Thyroid gland (tissue), 4 donors: ENCODE results near the gene USP24. TPM values are rescaled to one million over a fixed set of nuclear protein-coding genes. Genes with fewer than 3 reads are reported as not detected.

Experiments used
- DNase-seq, 2 donors: peaks; one replicate each; pipeline ENCODE4 v3.0.0-alpha.2; 2019
- H3K27ac ChIP-seq, 3 donors: fragments of 200-600 bp; sonication (generic); 1 replicate in 2 of 3; 2 replicates in 1 of 3; pipeline ENCODE4 v1.5.1; 2016 to 2019; ENCODE audit warnings: mild to moderate bottlenecking in 1 of 3, moderate library complexity in 1 of 3
- H3K27me3 ChIP-seq: fragments of 200-600 bp; sonication (generic); one replicate; pipeline ENCODE4 v1.5.1; 2019
- H3K36me3 ChIP-seq, 2 donors: fragments of 200-600 bp; sonication (generic); one replicate each; pipeline ENCODE4 v1.5.1; 2016 to 2019
- H3K4me1 ChIP-seq, 2 donors: fragments of 200-600 bp; sonication (generic); one replicate each; pipeline ENCODE4 v1.5.1; 2017 to 2019
- H3K4me3 ChIP-seq, 3 donors: fragments of 200-600 bp; sonication (generic); replicated peaks in 1 of 3; 1 replicate in 2 of 3; 2 replicates in 1 of 3; pipeline ENCODE4 v1.5.1; 2016; ENCODE audit warnings: mild to moderate bottlenecking in 1 of 3
- H3K9me3 ChIP-seq: fragments of 200-600 bp; sonication (generic); one replicate; pipeline ENCODE4 v1.5.1; 2017
- CTCF ChIP-seq, 6 experiments: fragments of 200-600 bp in 3 of 6; fragments of 450-650 bp in 3 of 6; sonication (generic) in 3 of 6; IDR thresholded peaks; one replicate each; pipeline ENCODE4 v1.5.1; 2016 to 2019; ENCODE audit warnings: antibody characterized with exemption in 6 of 6, mild to moderate bottlenecking in 2 of 6, inconsistent platforms in 1 of 6, moderate library complexity in 1 of 6
- POLR2A ChIP-seq, 2 donors: fragments of 450-650 bp; IDR thresholded peaks; one replicate each; pipeline ENCODE4 v1.6.1; 2017; ENCODE audit warnings: antibody characterized with exemption in 2 of 2, mild to moderate bottlenecking in 2 of 2, moderate library complexity in 1 of 2
- WGBS, 2 donors: methylation state at CpG; one replicate each; pipeline ENCODE4 v1.1.5; 2017; 5-methylcytosine and 5-hydroxymethylcytosine counted together
- intact Hi-C: fragments of 100-400 bp; cut with DNase I; formaldehyde crosslinking; loops from one replicate; pipeline ENCODE4 v1.15.1; 2023
- total RNA-seq, 4 donors: library from RNA; depleted of rRNA; stranded (reverse); fragments of >200 nt; gene quantifications; one replicate each; pipeline ENCODE4 v1.2.3, GENCODE V29; 2016

Gene USP24
- total RNA-seq, 4 donors from 2014 or later = 38.5 to 74.6 (median 43.4) TPM

GRCh38 chr1:55095095-55095494 lies 120.1 kb downstream of the USP24 start:
- 93 to 96% methylated on average over 5 of the region's 5 CpGs for whole genome bisulfite sequencing, 2 donors
- H3K27ac ChIP-seq = no peak overlapping the region
- no peaks in the 10 kb centered on the region for H3K4me1 ChIP-seq
- no peaks in the 10 kb centered on the region for H3K9me3 ChIP-seq
- no peak for DNase-seq
- H3K4me3 ChIP-seq = no peak overlapping the region
- intact Hi-C loops = no loop called here
- H3K36me3 ChIP-seq = peaks cover 54 to 71% of the 10 kb centered on the region in 2 donors
- no peaks in the 10 kb centered on the region for H3K27me3 ChIP-seq
- TF ChIP-seq POLR2A (IDR thresholded peaks at IDR 0.05) (no peak), CTCF (IDR thresholded peaks at IDR 0.05) (no peak)

- no peaks in the 10 kb centered on the region for H3K27me3 ChIP-seq
- TF ChIP-seq CTCF (IDR thresholded peaks at IDR 0.05) (no peak), POLR2A (IDR thresholded peaks at IDR 0.05) (no peak)
- H3K4me3 ChIP-seq = no peak overlapping the region
- H3K27ac ChIP-seq = no peak overlapping the region
- no peaks in the 10 kb centered on the region for H3K9me3 ChIP-seq
- H3K36me3 ChIP-seq = peaks cover 59 to 60% of the 10 kb centered on the region in 2 donors
- H3K4me1 ChIP-seq = no peaks in the 10 kb centered on the region
- 91 to 92% methylated on average over 2 of the region's 2 CpGs for WGBS, 2 donors
- intact Hi-C loops = no loop called here
- no peak for DNase-seq
These were observed 122.7 kb downstream of the USP24 start for GRCh38 chr1:55092475-55092874.

- Histone ChIP-seq H3K4me1 (no peaks in the 10 kb centered on the region), H3K36me3 (peaks cover 60 to 61% of the 10 kb centered on the region in 2 donors), H3K27me3 (no peaks in the 10 kb centered on the region), H3K4me3 (no peak overlapping the region), H3K27ac (no peak overlapping the region), H3K9me3 (no peaks in the 10 kb centered on the region)
- no peak for DNase-seq
- intact Hi-C loops = no loop called here
- WGBS, 2 donors = 86 to 92% methylated on average over 2 of the region's 2 CpGs
- no peak for TF ChIP-seq CTCF (IDR thresholded peaks at IDR 0.05)
- TF ChIP-seq POLR2A (IDR thresholded peaks at IDR 0.05) = no peak
These were observed 125.5 kb downstream of the USP24 start for GRCh38 chr1:55089683-55090082.

- WGBS, 2 donors = 85 to 86% methylated on average over 4 of the region's 4 CpGs
- peaks cover 61 to 64% of the 10 kb centered on the region in 2 donors for H3K36me3 ChIP-seq
- no peak for DNase-seq
These were observed 126.8 kb downstream of the USP24 start for GRCh38 chr1:55088413-55088812.

GRCh38 chr1:55087439-55087838 lies 127.7 kb downstream of the USP24 start:
- no peak overlapping the region for H3K4me3 ChIP-seq
- peaks cover 61 to 69% of the 10 kb centered on the region in 2 donors for H3K36me3 ChIP-seq
- intact Hi-C loops = no loop called here
- no peak for TF ChIP-seq CTCF (IDR thresholded peaks at IDR 0.05)
- no peak for TF ChIP-seq POLR2A (IDR thresholded peaks at IDR 0.05)
- 89 to 92% methylated on average over 3 of the region's 3 CpGs for WGBS, 2 donors
- H3K27ac ChIP-seq = no peak overlapping the region
- H3K27me3 ChIP-seq = no peaks in the 10 kb centered on the region
- no peaks in the 10 kb centered on the region for H3K4me1 ChIP-seq
- DNase-seq = no peak
- no peaks in the 10 kb centered on the region for H3K9me3 ChIP-seq

More at GRCh38 chr1:55088413-55088812, 126.8 kb downstream of the USP24 start:
- Histone ChIP-seq H3K4me1 (no peaks in the 10 kb centered on the region), H3K9me3 (no peaks in the 10 kb centered on the region), H3K27me3 (no peaks in the 10 kb centered on the region), H3K27ac (no peak overlapping the region), H3K4me3 (no peak overlapping the region)
- TF ChIP-seq POLR2A (IDR thresholded peaks at IDR 0.05) (no peak), CTCF (IDR thresholded peaks at IDR 0.05) (no peak)
- intact Hi-C loops = no loop called here
